CD14-positive monocyte (primary cell): Measurements from ENCODE around the gene CDK5RAP2. TPM values are rescaled to one million over a fixed set of nuclear protein-coding genes. Genes with fewer than 3 reads are reported as not detected.

ENCODE experiments used
- DNase-seq, 3 donors: peaks; one replicate each; pipeline ENCODE4 v3.0.0-alpha.2; 2011 to 2022
- H2AFZ ChIP-seq: 2 replicates; pipeline ENCODE4 v1.6.0; 2012; ENCODE audit warnings: mild to moderate bottlenecking, low read depth, low read length, inconsistent platforms; ENCODE audit not compliant: insufficient read depth, poor library complexity, severe bottlenecking
- H3K27ac ChIP-seq, 2 donors: 1 replicate in 1 of 2; 2 replicates in 1 of 2; pipeline ENCODE4 v1.5.1; 2012 to 2013; ENCODE audit warnings: low read length in 2 of 2, control low read depth in 1 of 2, inconsistent platforms in 1 of 2, low read depth in 1 of 2, mild to moderate bottlenecking in 1 of 2
- H3K27me3 ChIP-seq, 2 donors: one replicate each; pipeline versions ENCODE4 v1.6.0 to v1.6.1; 2011 to 2013; ENCODE audit warnings: low read length in 2 of 2; ENCODE audit not compliant: control insufficient read depth in 2 of 2, insufficient read depth in 2 of 2
- H3K36me3 ChIP-seq, 2 donors: replicated peaks in 1 of 2; 1 replicate in 1 of 2; 2 replicates in 1 of 2; pipeline versions ENCODE4 v1.5.1 to v1.6.1; 2012 to 2013; ENCODE audit warnings: low read length in 2 of 2, control low read depth in 1 of 2, inconsistent platforms in 1 of 2, mild to moderate bottlenecking in 1 of 2; ENCODE audit not compliant: insufficient read depth in 2 of 2, control insufficient read depth in 1 of 2
- H3K4me1 ChIP-seq, 2 donors: 1 replicate in 1 of 2; 2 replicates in 1 of 2; pipeline versions ENCODE4 v1.5.1 to v1.6.1; 2012 to 2013; ENCODE audit warnings: low read length in 2 of 2, control low read depth in 1 of 2, inconsistent platforms in 1 of 2, mild to moderate bottlenecking in 1 of 2, moderate library complexity in 1 of 2; ENCODE audit not compliant: insufficient read depth in 2 of 2, control insufficient read depth in 1 of 2
- H3K4me2 ChIP-seq: replicated peaks from 2 replicates; pipeline ENCODE3; 2012; ENCODE audit warnings: low read length, moderate library complexity, mild to moderate bottlenecking; ENCODE audit not compliant: poor library complexity, severe bottlenecking; ENCODE audit errors: extremely low read depth
- H3K4me3 ChIP-seq, 3 experiments: fragments of 200-600 bp in 1 of 3; sonication (generic) in 1 of 3; replicated peaks in 1 of 3; 1 replicate in 2 of 3; 2 replicates in 1 of 3; pipeline ENCODE4 v1.5.1; 2011 to 2013; ENCODE audit warnings: low read length in 3 of 3, mild to moderate bottlenecking in 3 of 3, control low read depth in 2 of 3, low read depth in 2 of 3, inconsistent platforms in 1 of 3, moderate library complexity in 1 of 3
- H3K79me2 ChIP-seq: 2 replicates; pipeline ENCODE4 v1.6.0; 2012; ENCODE audit warnings: mild to moderate bottlenecking, control low read depth, inconsistent platforms, low read length, moderate library complexity; ENCODE audit not compliant: insufficient read depth
- H3K9ac ChIP-seq: 2 replicates; pipeline ENCODE4 v1.6.0; 2017; ENCODE audit warnings: low read length, mild to moderate bottlenecking; ENCODE audit not compliant: insufficient read depth, poor library complexity, severe bottlenecking
- H3K9me3 ChIP-seq, 2 donors: replicated peaks in 1 of 2; 1 replicate in 1 of 2; 2 replicates in 1 of 2; pipeline versions ENCODE4 v1.5.1 to v1.6.1; 2012 to 2013; ENCODE audit warnings: low read length in 2 of 2, control low read depth in 1 of 2; ENCODE audit not compliant: control insufficient read depth in 1 of 2, insufficient read depth in 1 of 2
- H4K20me1 ChIP-seq: 2 replicates; pipeline ENCODE4 v1.6.0; 2012; ENCODE audit warnings: mild to moderate bottlenecking, low read length, control low read depth, moderate library complexity; ENCODE audit not compliant: insufficient read depth
- H3K27ac Mint-ChIP-seq, 7 donors: one replicate each; pipeline ENCODE4 v1.8.0; 2020; ENCODE audit warnings: mild to moderate bottlenecking in 7 of 7, mixed read lengths in 7 of 7, moderate library complexity in 6 of 7, inconsistent platforms in 2 of 7
- H3K27me3 Mint-ChIP-seq, 3 donors: one replicate each; pipeline ENCODE4 v1.8.0; 2021 to 2022; ENCODE audit warnings: low read depth in 3 of 3, mild to moderate bottlenecking in 3 of 3, mixed read lengths in 3 of 3, moderate library complexity in 3 of 3, inconsistent platforms in 1 of 3
- H3K36me3 Mint-ChIP-seq, 2 donors: one replicate each; pipeline ENCODE4 v1.8.0; 2020; ENCODE audit warnings: mixed read lengths in 2 of 2, inconsistent platforms in 1 of 2, mild to moderate bottlenecking in 1 of 2
- H3K4me1 Mint-ChIP-seq: one replicate; pipeline ENCODE4 v1.8.0; 2020; ENCODE audit warnings: mild to moderate bottlenecking, mixed read lengths
- H3K4me3 Mint-ChIP-seq, 2 donors: one replicate each; pipeline ENCODE4 v1.8.0; 2020; ENCODE audit warnings: mild to moderate bottlenecking in 2 of 2, mixed read lengths in 2 of 2, moderate library complexity in 1 of 2
- H3K9me3 Mint-ChIP-seq, 7 donors: one replicate each; pipeline ENCODE4 v1.8.0; 2020 to 2022; ENCODE audit warnings: mixed read lengths in 7 of 7, mild to moderate bottlenecking in 6 of 7, moderate library complexity in 6 of 7, inconsistent platforms in 2 of 7
- WGBS: methylation state at CpG from one replicate; pipeline ENCODE4 v1.1.5; 2013; ENCODE audit warnings: missing lambda C conversion rate; ENCODE audit not compliant: insufficient coverage; 5-methylcytosine and 5-hydroxymethylcytosine counted together
- intact Hi-C, 2 donors: fragments of 100-400 bp; cut with micrococcal nuclease; formaldehyde crosslinking; loops; one replicate each; pipeline versions ENCODE4 v1.15.0 to v1.15.1; 2023
- polyA plus RNA-seq, 3 donors: library from polyadenylated mRNA; depleted of rRNA in 1 of 3; unstranded in 2 of 3; stranded (reverse) in 1 of 3; fragments of 300-500 nt in 2 of 3; fragments of >200 nt in 1 of 3; fragmentation: Illumina TruSeq in 2 of 3; gene quantifications; 1 replicate in 2 of 3; 2 replicates in 1 of 3; pipeline ENCODE4 v1.2.3, GENCODE V29; 2012 to 2021
- TF ChIP-seq, protein P1 (sequence below): fragments of 200-600 bp; IDR thresholded peaks from one replicate; pipeline ENCODE4 v1.8.0; 2022; ENCODE audit warnings: antibody characterized with exemption, mild to moderate bottlenecking

CDK5RAP2 gene
- polyA plus RNA-seq, 3 donors, result 2.0 to 13.7 (median 6.1) TPM

DNA sequence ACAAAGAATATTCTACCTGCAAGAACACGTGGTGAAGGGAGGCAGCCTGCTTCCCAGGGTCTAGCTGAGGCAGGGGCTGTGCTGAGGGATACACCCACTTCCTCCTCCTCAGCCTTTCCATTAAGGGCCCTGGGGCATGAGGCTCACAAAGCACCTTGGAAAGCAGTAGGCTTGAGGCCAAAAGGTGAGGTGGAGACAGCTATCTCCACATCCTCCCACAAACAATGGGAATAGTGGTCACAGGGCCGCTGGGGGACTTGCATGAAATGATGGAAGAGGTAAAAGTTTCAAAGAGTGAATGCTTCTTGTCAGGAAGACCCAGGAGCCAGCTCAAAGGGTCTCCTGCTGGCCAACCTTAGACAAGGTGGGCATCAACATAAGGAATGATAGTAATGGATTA lies 207.9 kb downstream of the CDK5RAP2 start:
- TF ChIP-seq, protein P1, sequence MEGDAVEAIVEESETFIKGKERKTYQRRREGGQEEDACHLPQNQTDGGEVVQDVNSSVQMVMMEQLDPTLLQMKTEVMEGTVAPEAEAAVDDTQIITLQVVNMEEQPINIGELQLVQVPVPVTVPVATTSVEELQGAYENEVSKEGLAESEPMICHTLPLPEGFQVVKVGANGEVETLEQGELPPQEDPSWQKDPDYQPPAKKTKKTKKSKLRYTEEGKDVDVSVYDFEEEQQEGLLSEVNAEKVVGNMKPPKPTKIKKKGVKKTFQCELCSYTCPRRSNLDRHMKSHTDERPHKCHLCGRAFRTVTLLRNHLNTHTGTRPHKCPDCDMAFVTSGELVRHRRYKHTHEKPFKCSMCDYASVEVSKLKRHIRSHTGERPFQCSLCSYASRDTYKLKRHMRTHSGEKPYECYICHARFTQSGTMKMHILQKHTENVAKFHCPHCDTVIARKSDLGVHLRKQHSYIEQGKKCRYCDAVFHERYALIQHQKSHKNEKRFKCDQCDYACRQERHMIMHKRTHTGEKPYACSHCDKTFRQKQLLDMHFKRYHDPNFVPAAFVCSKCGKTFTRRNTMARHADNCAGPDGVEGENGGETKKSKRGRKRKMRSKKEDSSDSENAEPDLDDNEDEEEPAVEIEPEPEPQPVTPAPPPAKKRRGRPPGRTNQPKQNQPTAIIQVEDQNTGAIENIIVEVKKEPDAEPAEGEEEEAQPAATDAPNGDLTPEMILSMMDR, result no peak
- Histone ChIP-seq H3K79me2 (no peaks in the 10 kb centered on the region), H3K27ac (no peak overlapping the region), H3K36me3 (no peaks in the 10 kb centered on the region), H4K20me1 (no peaks in the 10 kb centered on the region), H3K4me1 (no peaks in the 10 kb centered on the region), H3K27me3 (no peaks in the 10 kb centered on the region), H3K9ac (no peak overlapping the region), H2AFZ (no peak overlapping the region), H3K4me3 (no peak overlapping the region), H3K9me3 (no peaks in the 10 kb centered on the region), H3K4me2 (no peak overlapping the region)
- H3K4me1 Mint-ChIP-seq, result no peaks in the 10 kb centered on the region
- no peaks in the 10 kb centered on the region for H3K36me3 Mint-ChIP-seq
- peak overlapping the region in 2 of 7 donors; percentile 16 to 21 for H3K27ac Mint-ChIP-seq
- no peak for DNase-seq
- intact Hi-C loops, result no loop called here
- H3K27me3 Mint-ChIP-seq, result peaks cover 0 to 8% (median 3%) of the 10 kb centered on the region in 3 donors
- no peak overlapping the region for H3K4me3 Mint-ChIP-seq
- peaks cover 5 to 10% (median 6%) of the 10 kb centered on the region in 7 donors for H3K9me3 Mint-ChIP-seq
- WGBS, result no CpG with 5 or more reads among the region's 2 CpGs

DNA sequence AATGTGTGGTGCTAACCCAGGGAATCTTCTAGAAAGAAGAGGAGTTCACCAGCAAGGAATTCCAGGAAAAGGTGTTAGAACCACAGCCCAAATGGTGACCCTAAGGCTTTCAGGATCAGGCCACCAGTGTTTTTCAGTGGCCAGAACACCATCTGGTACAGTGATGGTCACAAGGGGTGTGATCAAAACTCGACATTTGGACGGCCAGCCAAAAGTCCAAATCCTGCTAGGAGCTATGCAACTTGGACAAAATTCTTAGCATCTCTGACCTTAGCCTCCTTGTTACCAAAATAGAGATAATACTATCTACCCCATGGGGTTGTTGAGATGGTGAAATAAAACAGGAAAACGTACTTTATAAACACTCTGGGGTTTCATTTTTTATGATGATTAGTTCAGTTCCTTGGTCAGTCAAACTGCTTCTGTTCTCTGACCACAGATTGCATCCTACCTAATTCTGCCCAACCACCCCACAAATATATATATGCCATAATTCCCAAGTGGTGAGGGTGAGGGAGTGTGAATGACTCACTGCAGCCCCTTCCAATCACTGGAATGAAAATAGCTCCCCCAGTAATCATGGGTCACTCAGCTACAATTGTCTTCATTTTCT lies 210.3 kb downstream of the CDK5RAP2 start:
- no peaks in the 10 kb centered on the region for H3K79me2 ChIP-seq
- H3K4me2 ChIP-seq, result no peak overlapping the region
- TF ChIP-seq, protein P1, result no peak
- H3K9ac ChIP-seq, result no peak overlapping the region
- H3K4me1 ChIP-seq, result no peaks in the 10 kb centered on the region
- Mint-ChIP-seq H3K4me1 (no peaks in the 10 kb centered on the region), H3K27ac (no peak overlapping the region), H3K27me3 (peaks cover 1 to 8% (median 1%) of the 10 kb centered on the region in 3 donors), H3K4me3 (no peak overlapping the region), H3K9me3 (peaks cover 5 to 12% (median 8%) of the 10 kb centered on the region in 7 donors), H3K36me3 (no peaks in the 10 kb centered on the region)
- no peak overlapping the region for H3K4me3 ChIP-seq
- H2AFZ ChIP-seq, result no peak overlapping the region
- no peaks in the 10 kb centered on the region for H4K20me1 ChIP-seq
- no peak for DNase-seq
- no peaks in the 10 kb centered on the region for H3K9me3 ChIP-seq
- H3K36me3 ChIP-seq, result no peaks in the 10 kb centered on the region
- H3K27me3 ChIP-seq, result no peaks in the 10 kb centered on the region
- H3K27ac ChIP-seq, result no peak overlapping the region
- WGBS, result no CpG with 5 or more reads among the region's 3 CpGs
- intact Hi-C loops, result no loop called here
